NCI-H1092 (cell line): ENCODE measurements around the gene BOC.

ENCODE experiments used
- DNase-seq: peaks from one replicate; lab custom pipeline; 2025; lab: John Stamatoyannopoulos, UW

The BOC gene

GRCh38 chr3:113249601-113250000, 38.2 kb downstream of the BOC start:
- DNase-seq: no peak

DNA sequence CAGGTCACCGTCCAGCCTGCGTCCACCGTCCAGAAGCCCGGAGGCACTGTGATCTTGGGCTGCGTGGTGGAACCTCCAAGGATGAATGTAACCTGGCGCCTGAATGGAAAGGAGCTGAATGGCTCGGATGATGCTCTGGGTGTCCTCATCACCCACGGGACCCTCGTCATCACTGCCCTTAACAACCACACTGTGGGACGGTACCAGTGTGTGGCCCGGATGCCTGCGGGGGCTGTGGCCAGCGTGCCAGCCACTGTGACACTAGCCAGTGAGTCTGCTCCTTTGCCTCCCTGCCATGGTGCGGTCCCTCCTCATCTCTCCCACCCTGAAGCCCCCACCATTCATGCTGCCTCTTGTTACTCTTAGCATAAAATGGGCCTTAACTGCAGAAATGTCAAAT, 39.2 kb downstream of the BOC start:
- no peak for DNase-seq

GRCh38 chr3:113251817-113252216, 40.5 kb downstream of the BOC start:
- no peak for DNase-seq

- DNase-seq: no peak
These were observed 41.2 kb downstream of the BOC start for GRCh38 chr3:113252553-113252952.

GRCh38 chr3:113253702-113254101, 42.3 kb downstream of the BOC start:
- no peak for DNase-seq

DNA sequence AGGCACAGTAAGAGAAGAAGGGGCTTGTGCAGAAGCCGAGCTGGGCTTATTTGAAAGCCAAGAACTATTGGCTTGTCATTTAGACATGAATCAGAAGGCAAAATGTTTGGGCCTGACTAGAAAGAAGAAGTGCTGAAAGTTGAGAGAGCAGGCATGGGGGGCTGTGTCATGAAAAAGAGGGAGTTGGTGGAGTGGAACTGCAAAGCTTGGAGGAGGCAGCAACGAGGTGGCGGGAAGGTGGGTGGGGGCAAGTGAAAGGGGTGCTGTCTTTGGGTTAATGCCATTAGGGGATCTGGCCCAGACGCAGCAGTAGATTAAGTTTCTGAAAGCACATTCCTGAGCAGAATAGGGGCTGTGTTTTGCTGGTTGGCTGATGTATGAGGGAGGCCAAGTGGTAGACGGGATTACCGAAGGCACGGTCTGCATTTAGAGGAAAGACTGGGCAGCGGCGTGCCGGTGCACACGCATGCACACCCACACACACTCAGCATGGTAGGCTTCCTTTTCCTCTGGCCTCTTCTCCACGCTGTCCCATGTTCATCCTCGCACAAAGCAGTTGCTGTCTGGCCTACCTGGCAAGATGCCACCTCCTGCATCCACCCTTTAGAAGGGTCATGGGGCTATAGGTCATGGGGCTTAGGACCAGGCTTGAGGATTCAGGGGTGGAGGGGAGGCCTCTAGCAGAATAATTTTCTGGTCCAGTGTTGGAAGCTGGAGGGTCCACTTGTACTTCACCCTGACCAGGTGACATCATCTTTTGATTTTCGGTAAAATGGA, 43.0 kb downstream of the BOC start:
- DNase-seq: no peak

GRCh38 chr3:113255100-113255853, 43.9 kb downstream of the BOC start:
- DNase-seq: no peak

DNA sequence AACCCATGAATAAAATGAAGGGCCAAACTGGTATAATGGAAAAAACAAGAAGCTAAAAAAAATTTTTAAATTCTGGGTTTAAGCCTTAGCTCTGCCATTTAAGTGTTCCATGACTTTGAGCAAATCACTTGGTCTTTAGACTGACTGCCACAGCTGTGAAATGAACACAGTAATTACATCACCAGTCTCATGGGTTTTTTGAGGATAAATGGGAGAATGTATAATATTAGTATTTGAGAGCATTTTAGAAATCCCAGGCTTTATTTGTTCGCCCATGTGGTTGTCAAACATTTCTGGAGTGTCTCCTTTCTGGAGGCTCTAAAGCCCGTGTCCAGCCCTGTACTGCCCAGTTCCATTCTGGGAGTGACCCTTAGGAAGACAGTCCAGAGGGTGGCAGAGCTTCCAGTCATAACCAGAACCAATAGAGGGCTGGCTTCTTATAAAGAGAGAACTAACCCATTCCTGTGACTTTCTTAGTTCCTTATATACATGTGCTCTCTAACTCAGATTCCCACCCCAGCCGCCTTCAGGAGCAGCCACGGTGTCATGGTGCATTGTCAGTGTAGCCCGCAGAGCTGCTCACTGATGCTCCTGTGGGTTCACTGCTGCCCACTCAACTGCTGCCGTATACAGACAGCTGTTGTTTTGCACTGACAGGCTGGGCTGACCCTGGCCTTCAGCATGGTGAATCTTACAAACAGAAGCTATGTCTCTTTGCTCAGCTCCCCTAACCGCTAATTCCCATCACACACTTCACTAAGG, 44.7 kb downstream of the BOC start:
- no peak for DNase-seq

DNA sequence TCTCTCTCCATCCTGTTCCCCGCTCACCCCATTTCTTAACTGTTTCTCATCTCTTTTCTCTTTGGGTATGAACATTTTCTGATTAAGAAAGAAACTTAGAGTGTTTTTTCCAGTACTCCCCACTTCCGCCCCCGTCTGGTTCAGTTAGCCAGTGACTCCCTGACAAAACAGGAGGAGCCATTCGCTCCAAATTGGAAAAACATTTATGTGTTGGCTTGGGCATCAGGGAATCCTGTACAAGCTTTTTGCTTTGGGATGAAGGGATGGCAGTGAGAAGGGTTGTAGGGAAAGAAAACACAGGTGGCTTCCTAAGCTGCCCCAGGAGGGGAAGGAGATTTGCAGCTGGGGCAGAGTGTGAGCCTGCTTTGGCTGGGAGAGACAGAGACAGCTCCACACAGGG, 47.0 kb downstream of the BOC start:
- no peak for DNase-seq

DNA sequence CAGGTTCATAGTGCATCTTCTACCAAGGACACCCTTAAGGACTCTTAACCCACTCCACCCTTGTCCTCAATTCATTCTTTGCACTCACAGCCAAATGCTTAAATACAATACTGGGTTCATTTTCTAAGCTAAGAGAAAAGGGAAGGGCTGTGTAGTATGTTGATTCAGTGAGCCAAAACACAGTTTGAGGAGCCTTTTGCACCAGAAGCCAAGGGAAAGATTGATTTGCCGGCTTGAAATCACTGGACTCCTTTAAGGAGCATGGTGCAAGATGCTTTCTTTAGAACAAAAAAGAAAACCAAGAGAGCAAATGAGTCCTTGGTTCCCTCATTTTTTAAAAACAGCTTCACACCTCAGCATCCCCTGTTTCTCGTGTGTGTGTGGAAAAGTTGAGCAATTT, 47.8 kb downstream of the BOC start:
- DNase-seq: no peak

DNA sequence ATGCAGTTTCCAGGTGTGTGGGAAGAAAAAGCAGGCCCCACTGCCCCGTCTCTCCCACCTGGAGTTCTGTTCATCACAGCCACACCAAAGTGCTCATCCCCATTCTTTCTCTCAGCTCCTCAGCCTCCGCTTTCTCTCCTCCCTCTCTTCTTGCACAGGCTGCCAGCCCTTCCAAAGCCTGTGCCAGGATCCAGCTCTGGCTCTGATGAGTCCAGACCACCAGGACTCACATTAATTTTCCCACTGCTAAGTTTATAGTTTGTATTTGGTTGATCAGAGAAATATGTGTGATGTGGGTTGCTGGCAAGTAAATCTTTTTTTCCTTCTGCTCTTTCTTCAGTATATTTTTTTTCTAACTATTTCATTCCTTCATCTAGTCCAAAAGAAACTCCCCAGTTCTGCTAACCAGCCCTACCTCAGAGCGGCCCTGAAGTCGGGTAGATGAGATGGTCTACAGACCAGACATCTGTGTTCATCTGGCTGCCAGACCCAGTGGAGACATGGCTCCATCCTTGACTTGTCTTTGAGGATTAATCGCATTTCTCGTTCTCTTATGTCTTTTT, 49.8 kb downstream of the BOC start:
- DNase-seq: no peak

DNA sequence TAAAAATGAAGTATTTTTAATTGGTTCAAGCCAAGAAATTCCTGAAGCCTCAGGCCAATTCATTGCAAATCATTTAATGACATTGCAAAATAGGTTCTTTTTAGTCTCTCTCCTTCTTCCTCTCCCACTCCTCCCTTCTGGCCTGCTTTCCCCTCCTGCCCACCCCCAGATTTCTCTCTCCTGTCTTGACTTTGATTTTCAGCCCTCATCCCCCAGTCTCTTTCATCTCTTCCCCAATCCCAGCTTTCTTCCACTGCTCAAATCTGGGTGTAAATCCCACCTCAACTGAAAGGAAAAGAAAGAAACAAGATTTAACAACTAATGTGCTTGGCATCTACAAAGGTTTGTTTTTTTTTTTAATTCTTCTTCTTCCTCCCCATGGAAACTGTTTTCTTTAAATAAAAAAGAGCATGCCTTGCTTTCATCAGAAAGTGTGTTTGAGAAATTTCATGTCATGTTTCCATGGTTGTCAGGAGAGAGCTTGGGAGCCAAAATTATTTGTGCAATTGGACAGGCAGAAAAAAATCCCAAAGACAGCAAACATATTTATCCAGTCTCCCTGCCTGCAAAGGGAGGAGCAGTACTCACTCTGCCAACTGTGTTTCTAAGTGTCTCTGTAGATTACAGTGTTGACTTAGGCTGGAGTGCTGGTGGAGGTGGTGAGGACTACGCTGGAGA, 50.4 kb downstream of the BOC start:
- no peak for DNase-seq

DNA sequence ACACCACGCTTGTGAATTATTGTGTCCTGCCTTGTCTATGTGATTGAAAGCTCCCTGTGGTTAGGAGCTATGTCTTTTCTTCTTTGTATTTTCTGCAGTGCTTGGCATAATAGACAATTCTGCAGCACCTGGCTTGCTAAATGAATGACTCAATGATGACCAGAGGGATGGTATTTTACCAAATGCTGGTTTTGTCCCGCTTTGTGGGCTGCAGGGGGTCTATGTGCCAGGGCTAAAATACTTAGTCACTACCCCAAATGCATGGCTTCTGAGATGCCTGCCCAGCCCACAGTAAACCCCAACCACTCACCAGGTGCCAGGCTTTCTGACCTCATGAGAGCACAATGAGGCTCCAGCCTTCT, 50.9 kb downstream of the BOC start:
- no peak for DNase-seq

DNA sequence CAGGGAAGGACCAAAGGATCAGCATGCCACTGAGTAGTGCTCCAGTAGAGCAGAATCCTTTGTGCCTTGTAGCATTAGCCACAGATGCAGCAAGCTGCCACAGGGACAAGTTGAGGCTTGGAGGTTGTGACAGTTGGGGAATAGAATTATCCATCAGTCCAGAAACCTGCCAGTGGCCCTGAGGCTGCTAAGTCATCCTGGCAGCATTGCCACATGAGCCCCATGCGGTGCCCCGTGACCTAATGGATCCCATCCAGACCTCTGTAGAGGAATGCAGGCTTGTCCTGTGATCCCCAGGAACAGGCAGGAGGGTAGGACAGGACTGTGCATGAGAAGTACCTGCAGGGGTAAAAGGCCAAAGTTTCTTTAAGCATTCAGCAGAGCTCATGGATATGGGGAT, 51.7 kb downstream of the BOC start:
- DNase-seq: no peak

DNA sequence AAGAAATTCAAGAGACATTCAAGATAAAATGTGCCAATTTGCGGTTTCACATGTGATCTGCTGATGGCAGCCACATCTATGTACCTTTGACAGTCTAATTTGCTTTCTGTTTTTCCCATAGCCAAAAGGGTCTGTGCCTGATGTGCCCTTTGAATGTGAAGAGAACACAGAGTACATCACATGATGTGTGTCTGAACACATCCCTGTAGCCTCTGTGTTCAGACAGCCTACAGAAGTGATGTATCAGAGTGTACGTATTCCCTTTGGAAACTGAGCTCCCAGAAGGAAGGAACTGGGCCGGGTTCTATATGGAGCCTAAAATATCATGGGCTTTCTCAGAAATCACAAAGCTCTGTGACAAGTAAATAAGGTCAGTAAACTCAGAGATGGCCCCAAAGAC, 52.4 kb downstream of the BOC start:
- DNase-seq: no peak

DNA sequence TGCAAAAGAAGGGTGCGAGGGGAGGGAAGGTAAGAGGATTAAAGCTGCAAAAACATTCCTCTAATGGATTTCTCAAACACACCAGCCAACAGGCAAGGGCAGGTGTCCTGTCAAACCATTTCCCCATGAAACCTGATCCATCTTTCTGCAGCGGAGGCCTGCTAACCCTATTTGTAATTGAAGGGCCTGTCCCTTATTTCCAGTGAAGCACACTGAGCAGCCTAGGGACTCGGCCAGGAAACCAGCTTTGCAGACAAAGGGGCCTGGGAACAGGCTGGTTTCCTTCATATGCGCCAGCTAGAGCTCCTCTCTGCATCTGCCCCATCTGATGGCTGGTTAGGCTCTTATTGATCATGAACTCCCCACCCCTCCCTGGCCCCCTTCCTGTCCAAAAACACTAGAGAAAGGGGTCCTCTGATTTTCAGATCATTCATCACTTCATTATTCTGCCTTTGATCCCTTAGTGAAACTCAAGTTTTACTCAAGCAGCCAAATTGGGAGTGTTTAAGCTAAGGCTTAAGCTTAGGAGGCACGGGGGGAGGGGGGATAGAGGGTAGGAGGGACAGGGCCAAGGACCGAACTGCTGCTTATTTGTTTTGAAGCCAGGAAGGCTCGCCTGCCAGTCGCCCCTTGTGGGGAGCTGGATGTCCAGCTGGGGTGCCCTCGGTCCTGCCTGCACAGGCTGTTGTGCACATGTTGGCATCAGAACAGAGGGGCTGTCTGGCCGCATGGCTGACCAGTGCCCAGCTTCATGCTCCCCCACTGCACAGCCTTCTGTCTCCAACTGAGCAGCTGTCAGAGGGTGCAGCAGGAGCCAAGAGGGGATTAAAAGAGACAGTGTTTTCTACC, 53.1 kb downstream of the BOC start:
- peak; percentile 76 for DNase-seq

- no peak for DNase-seq
These were observed 53.9 kb downstream of the BOC start for GRCh38 chr3:113265231-113265630.

DNA sequence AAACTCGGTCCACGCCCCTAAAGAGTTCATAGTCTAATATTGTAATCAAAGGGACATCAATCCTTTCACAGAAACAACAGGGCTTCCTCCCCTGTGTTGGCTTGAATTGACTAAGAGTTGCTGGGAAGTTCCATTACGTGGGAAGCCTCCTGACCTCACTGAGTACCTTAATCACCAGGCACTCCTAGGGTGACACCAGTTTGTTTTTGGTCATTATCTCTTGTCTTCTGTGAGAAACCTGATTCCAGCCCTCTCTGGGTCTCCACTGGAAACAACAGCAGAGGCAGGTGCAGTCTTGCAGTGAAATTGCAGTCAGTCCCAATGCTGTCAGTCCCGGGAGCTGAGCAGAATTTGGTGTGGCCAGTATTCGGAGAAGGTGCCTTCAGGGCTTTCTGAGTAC, 55.4 kb downstream of the BOC start:
- DNase-seq: peak; percentile 24

DNA sequence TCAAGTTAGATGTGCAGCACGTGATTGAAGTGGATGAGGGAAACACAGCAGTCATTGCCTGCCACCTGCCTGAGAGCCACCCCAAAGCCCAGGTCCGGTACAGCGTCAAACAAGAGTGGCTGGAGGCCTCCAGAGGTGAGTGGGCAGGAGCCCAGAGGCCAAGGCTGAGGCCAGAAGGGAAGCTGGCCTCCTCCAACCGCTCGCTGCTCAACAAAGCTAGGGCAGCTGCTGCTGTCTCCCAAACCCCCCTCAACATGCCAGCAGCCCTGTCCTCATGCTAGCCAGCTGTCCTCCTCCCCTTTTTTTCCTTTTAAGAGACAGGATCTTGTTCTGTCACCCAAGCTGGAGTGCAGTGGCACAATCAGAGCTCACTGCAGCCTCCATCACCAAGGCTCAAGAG, 57.0 kb downstream of the BOC start:
- no peak for DNase-seq

DNA sequence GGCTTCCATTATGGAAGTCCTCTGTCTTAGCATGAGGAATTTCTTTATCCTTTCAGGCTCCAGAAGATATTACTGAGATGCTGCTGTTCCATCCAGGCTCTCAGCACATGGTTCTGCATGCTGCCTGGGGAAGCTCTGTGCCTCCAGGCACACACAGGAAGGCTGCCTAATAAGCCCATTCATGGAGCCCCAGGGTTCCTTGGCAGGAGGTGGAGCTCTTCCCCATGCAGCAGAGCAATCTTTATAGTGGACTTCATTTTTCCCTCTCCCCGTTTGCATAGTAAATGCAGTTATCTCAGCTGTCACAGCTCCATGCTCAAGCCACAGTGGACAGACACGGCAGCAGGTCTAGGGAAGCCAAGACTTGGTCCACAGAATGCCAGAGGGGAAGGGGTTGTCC, 57.6 kb downstream of the BOC start:
- DNase-seq: no peak

DNA sequence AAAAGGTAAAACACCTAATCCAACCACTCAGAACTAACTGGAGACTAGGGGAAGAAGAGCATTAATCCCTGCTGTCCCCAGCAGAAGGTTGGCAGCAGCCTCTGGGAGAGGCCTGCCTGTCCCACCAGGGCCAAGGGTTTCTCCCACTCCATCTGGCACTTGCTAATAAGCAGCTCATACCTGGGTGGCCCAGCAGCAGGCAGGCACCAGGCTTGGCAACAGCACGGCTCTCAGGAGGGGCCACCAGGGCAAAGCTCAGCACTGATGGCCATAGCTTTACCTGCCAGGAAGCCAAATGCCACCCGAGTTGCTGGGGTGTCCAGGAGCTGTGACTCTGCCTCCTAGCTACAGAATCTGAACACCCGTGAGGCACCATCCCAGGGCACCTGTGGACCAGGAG, 58.3 kb downstream of the BOC start:
- DNase-seq: no peak
